GM12801 (cell line): Measurements from ENCODE around the gene SV2C.

Source experiments
- TF ChIP-seq, protein P1 (sequence below): IDR thresholded peaks from one replicate; pipeline ENCODE4 v1.5.1; 2011; ENCODE audit warnings: control low read depth; ENCODE audit not compliant: insufficient read length; ENCODE audit errors: extremely low read depth

SV2C gene

DNA sequence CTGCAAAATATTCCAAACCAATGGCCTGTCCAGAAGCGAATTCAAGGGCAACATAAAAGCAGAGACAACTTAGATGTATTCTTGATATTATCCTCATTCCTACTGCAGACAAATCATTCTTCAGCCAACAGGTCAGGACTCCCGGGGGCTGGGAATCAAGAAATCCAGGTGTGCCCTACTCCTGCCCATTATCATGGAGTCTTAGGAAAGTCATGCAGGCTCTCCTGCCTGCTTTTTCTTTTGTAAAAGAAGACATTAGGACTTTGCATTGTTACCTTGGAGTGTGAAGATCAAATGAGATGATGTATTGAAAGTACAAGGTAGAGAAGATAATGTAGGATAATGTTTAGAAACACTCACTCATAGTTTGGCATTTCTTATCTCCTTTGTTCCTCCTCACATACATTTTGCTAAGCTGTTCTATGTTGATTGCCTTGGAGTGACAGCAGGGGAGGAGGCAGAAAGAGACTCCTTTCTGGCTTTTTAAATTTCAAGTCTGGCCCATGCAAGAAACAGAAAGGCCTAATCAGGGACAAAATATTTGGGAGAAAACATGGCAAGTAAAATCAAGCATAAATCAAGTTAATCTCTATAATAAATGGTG lies 113.8 kb downstream of the SV2C start:
- TF ChIP-seq, protein P1, sequence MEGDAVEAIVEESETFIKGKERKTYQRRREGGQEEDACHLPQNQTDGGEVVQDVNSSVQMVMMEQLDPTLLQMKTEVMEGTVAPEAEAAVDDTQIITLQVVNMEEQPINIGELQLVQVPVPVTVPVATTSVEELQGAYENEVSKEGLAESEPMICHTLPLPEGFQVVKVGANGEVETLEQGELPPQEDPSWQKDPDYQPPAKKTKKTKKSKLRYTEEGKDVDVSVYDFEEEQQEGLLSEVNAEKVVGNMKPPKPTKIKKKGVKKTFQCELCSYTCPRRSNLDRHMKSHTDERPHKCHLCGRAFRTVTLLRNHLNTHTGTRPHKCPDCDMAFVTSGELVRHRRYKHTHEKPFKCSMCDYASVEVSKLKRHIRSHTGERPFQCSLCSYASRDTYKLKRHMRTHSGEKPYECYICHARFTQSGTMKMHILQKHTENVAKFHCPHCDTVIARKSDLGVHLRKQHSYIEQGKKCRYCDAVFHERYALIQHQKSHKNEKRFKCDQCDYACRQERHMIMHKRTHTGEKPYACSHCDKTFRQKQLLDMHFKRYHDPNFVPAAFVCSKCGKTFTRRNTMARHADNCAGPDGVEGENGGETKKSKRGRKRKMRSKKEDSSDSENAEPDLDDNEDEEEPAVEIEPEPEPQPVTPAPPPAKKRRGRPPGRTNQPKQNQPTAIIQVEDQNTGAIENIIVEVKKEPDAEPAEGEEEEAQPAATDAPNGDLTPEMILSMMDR: no peak

DNA sequence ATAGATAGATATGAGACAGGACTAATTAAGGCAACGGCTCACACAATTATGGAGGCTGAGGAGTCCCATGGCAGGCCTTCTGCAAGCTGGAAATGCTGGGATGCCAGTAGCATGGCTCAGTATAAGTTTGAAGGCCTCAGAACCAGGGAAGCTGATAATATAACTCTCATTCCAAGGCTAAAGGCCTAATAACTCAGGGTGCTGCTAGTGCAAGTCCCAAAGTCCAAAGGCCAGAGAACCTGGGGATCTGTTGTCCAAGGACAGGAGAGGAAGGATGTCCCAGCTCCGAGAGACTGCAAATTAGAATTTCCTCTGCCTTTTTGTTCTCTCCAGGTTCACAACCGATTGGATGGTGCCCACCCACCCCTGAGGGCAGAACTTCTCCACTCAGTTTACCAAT lies 114.5 kb downstream of the SV2C start:
- TF ChIP-seq, protein P1: no peak

- TF ChIP-seq, protein P1: no peak
Observed at GRCh38 chr5:76199336-76200318, 116.4 kb downstream of the SV2C start.

DNA sequence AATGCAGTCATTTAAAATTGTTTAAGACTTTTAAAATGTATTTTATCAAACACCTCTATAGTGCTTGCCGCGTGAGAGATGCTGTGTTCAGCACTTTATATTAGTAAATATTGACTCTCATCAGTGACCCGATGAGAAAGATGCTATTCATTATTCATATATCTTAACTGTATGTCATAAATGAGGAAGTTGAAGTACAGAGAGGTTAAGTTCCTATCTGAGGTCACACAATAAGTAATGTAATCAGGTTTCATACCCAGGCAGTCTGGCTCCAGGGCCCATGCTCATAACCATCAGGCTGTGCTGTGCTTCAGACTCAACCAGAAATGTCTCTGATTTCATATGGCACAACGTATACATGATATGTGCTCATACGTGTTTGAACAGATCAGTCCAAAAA lies 119.0 kb downstream of the SV2C start:
- TF ChIP-seq, protein P1: no peak

- TF ChIP-seq, protein P1: no peak
Observed at GRCh38 chr5:76204191-76204590, 121.0 kb downstream of the SV2C start.

DNA sequence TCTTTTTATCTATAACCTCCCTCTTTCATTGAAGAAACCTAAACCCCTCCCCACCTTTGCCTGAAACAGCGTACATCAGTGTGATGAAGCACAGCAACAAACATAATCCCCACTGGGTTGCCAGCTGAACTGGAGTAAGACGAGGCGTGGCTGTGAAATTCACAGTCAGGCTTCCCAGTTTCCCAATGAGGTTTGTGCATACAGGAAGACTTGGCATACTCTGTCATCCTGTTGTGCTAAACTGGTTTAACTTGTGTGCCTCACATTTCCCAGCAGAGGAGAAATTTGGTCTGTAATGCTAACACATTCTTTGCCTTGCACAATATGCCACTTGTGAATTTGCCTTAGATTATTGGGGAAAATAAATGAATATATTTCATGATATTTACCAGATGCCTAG lies 121.5 kb downstream of the SV2C start:
- TF ChIP-seq, protein P1: no peak

GRCh38 chr5:76207120-76207519 lies 123.9 kb downstream of the SV2C start:
- TF ChIP-seq, protein P1: no peak
